Measurements from ENCODE around the gene SSC5D. TPM values are rescaled to one million over a fixed set of nuclear protein-coding genes. Genes with fewer than 3 reads are reported as not detected.

Gene SSC5D
- polyA plus RNA-seq, 1 of the 3 experiments (the other 2 are of a cell fraction): 4.9 TPM

DNA sequence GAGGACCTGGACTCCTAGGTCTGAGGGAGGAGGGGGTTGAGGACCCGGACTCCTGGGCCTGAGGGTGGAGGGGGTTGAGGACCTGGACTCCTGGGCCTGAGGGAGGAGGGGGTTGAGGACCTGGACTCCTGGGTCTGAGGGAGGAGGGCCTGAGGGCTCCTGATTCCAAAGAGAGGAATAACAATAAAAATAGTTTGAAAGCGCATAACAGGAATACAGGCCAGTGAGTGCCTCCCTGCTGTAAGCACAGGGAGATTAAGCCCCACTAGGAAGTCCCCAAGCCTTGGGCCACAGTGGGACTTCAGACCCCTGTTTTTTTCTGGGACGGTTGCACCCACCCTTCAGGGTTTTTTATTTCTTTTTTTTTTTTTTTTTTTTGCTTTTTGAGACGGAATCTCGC is 49.9 kb downstream of the SSC5D start:
- H3K27me3 ChIP-seq (ENCODE audit: insufficient read depth): no peaks in the 10 kb centered on the region
- no peaks in the 10 kb centered on the region for H4K20me1 ChIP-seq (ENCODE audit: insufficient read depth)
- H3F3A ChIP-seq (replicated peaks; ENCODE audit: insufficient read depth): peaks cover 4% of the 10 kb centered on the region
- H3K4me1 ChIP-seq (ENCODE audit: control insufficient read depth in 1 of 2, insufficient read depth in 2 of 2, low read depth in 1 of 2, low read length in 1 of 2): peaks cover 0 to 3% of the 10 kb centered on the region in 2 experiments; a peak in 2 of 4 replicates
- ChIA-PET CTCF (interaction anchor here (0.6 to 1.6 kb wide), 3 partner anchors 19 to 152 kb away, joined by 3 read pairs; no protein-coding TSS in a partner anchor), POLR2A (no interaction called here)
- H3K9ac ChIP-seq: no peak overlapping the region
- H3K4me2 ChIP-seq: no peak overlapping the region
- no peaks in the 10 kb centered on the region for H3K9me3 ChIP-seq
- H2AFZ ChIP-seq (ENCODE audit: low read depth): no peak overlapping the region
- H3K27ac ChIP-seq (ENCODE audit: low read depth in 2 of 2, low read length in 1 of 2): no peak overlapping the region
- WGBS (ENCODE audit: low lambda C conversion rate): 90% methylated on average over 5 of the region's 5 CpGs
- H3K79me2 ChIP-seq (ENCODE audit: insufficient read depth): no peaks in the 10 kb centered on the region
- DNase-seq: no peak
- H3K9me2 ChIP-seq: no peaks in the 10 kb centered on the region
- no peaks in the 10 kb centered on the region for H3K36me3 ChIP-seq (replicated peaks in 1 of 2; ENCODE audit: control insufficient read depth in 1 of 2, insufficient read depth in 2 of 2, low read length in 1 of 2)
- TF ChIP-seq, protein P1, sequence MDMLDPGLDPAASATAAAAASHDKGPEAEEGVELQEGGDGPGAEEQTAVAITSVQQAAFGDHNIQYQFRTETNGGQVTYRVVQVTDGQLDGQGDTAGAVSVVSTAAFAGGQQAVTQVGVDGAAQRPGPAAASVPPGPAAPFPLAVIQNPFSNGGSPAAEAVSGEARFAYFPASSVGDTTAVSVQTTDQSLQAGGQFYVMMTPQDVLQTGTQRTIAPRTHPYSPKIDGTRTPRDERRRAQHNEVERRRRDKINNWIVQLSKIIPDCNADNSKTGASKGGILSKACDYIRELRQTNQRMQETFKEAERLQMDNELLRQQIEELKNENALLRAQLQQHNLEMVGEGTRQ (IDR thresholded peaks at IDR 0.05; ENCODE audit: borderline replicate concordance, low read depth, low read length): no peak
- TF ChIP-seq, protein P2, sequence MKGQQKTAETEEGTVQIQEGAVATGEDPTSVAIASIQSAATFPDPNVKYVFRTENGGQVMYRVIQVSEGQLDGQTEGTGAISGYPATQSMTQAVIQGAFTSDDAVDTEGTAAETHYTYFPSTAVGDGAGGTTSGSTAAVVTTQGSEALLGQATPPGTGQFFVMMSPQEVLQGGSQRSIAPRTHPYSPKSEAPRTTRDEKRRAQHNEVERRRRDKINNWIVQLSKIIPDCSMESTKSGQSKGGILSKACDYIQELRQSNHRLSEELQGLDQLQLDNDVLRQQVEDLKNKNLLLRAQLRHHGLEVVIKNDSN (IDR thresholded peaks at IDR 0.05; ENCODE audit: borderline replicate concordance, low read depth): no peak
- TF ChIP-seq EZH2phosphoT487 (IDR thresholded peaks at IDR 0.05; ENCODE audit: borderline replicate concordance, low read depth): no peak
- TF ChIP-seq, protein P3, sequence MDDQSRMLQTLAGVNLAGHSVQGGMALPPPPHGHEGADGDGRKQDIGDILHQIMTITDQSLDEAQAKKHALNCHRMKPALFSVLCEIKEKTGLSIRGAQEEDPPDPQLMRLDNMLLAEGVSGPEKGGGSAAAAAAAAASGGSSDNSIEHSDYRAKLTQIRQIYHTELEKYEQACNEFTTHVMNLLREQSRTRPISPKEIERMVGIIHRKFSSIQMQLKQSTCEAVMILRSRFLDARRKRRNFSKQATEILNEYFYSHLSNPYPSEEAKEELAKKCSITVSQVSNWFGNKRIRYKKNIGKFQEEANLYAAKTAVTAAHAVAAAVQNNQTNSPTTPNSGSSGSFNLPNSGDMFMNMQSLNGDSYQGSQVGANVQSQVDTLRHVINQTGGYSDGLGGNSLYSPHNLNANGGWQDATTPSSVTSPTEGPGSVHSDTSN (IDR thresholded peaks at IDR 0.05): no peak
- no peak for TF ChIP-seq ELF1 (IDR thresholded peaks at IDR 0.05)
- TF ChIP-seq RAD21 (IDR thresholded peaks at IDR 0.05; ENCODE audit: low read length): no peak
- TF ChIP-seq, protein P4, sequence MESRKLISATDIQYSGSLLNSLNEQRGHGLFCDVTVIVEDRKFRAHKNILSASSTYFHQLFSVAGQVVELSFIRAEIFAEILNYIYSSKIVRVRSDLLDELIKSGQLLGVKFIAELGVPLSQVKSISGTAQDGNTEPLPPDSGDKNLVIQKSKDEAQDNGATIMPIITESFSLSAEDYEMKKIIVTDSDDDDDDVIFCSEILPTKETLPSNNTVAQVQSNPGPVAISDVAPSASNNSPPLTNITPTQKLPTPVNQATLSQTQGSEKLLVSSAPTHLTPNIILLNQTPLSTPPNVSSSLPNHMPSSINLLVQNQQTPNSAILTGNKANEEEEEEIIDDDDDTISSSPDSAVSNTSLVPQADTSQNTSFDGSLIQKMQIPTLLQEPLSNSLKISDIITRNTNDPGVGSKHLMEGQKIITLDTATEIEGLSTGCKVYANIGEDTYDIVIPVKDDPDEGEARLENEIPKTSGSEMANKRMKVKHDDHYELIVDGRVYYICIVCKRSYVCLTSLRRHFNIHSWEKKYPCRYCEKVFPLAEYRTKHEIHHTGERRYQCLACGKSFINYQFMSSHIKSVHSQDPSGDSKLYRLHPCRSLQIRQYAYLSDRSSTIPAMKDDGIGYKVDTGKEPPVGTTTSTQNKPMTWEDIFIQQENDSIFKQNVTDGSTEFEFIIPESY (IDR thresholded peaks at IDR 0.05; ENCODE audit: borderline replicate concordance, low read depth): no peak
- no peak for TF ChIP-seq JUND (IDR thresholded peaks at IDR 0.05)
- TF ChIP-seq, protein P5, sequence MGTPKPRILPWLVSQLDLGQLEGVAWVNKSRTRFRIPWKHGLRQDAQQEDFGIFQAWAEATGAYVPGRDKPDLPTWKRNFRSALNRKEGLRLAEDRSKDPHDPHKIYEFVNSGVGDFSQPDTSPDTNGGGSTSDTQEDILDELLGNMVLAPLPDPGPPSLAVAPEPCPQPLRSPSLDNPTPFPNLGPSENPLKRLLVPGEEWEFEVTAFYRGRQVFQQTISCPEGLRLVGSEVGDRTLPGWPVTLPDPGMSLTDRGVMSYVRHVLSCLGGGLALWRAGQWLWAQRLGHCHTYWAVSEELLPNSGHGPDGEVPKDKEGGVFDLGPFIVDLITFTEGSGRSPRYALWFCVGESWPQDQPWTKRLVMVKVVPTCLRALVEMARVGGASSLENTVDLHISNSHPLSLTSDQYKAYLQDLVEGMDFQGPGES (IDR thresholded peaks at IDR 0.05; ENCODE audit: low read depth, low read length): no peak
- no peak for TF ChIP-seq YY1 (IDR thresholded peaks at IDR 0.05; ENCODE audit: low read depth)
- TF ChIP-seq GATA2 (CRISPR knock-in tag; IDR thresholded peaks at IDR 0.05): no peak
- TF ChIP-seq FOXJ3 (CRISPR knock-in tag; IDR thresholded peaks at IDR 0.05): no peak
- TF ChIP-seq, protein P6, sequence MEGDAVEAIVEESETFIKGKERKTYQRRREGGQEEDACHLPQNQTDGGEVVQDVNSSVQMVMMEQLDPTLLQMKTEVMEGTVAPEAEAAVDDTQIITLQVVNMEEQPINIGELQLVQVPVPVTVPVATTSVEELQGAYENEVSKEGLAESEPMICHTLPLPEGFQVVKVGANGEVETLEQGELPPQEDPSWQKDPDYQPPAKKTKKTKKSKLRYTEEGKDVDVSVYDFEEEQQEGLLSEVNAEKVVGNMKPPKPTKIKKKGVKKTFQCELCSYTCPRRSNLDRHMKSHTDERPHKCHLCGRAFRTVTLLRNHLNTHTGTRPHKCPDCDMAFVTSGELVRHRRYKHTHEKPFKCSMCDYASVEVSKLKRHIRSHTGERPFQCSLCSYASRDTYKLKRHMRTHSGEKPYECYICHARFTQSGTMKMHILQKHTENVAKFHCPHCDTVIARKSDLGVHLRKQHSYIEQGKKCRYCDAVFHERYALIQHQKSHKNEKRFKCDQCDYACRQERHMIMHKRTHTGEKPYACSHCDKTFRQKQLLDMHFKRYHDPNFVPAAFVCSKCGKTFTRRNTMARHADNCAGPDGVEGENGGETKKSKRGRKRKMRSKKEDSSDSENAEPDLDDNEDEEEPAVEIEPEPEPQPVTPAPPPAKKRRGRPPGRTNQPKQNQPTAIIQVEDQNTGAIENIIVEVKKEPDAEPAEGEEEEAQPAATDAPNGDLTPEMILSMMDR (IDR thresholded peaks at IDR 0.05): no peak
- no peak for TF ChIP-seq RFX5 (IDR thresholded peaks at IDR 0.05; ENCODE audit: low read length)
- no peak overlapping the region for H3K4me3 ChIP-seq (ENCODE audit: low read depth in 2 of 2, low read length in 1 of 2)
